Hepatocyte (in vitro differentiated cells): ENCODE data around the gene TEX28.
"Not testable (repeated sequence)": the region's sequence is repeated elsewhere in the genome, so short reads cannot be mapped to it uniquely, and the experiment has no call there.

Experiments
- CTCF ChIP-seq: fragments of 200-600 bp; sonication (generic); IDR thresholded peaks from 2 replicates; pipeline ENCODE4 v1.5.1; 2016; ENCODE audit warnings: antibody characterized with exemption, mild to moderate bottlenecking; ENCODE audit not compliant: poor library complexity
- EZH2 ChIP-seq: fragments of 200-600 bp; sonication (generic); IDR thresholded peaks from 2 replicates; pipeline ENCODE4 v1.6.1; 2016; ENCODE audit warnings: antibody characterized with exemption, mild to moderate bottlenecking, borderline replicate concordance
- EZH2phosphoT487 ChIP-seq: fragments of 200-600 bp; sonication (generic); IDR thresholded peaks from one replicate; pipeline ENCODE4 v1.6.1; 2018; ENCODE audit warnings: antibody characterized with exemption, mild to moderate bottlenecking, low read depth, moderate library complexity; ENCODE audit not compliant: unreplicated experiment, severe bottlenecking

- TF ChIP-seq EZH2, CTCF, EZH2phosphoT487: not testable (repeated sequence)
Observed at GRCh38 chrX:154286406-154286805, 8.5 kb downstream of the TEX28 start.
